ENCODE data around the gene TJP2. TPM values are rescaled to one million over a fixed set of nuclear protein-coding genes. Genes with fewer than 3 reads are reported as not detected.
A peak's percentile ranks its signal among the peaks of the same experiment; 100 is the strongest.

TJP2 gene
- total RNA-seq, 1 donor from 2014 or later = 39.6 TPM

DNA sequence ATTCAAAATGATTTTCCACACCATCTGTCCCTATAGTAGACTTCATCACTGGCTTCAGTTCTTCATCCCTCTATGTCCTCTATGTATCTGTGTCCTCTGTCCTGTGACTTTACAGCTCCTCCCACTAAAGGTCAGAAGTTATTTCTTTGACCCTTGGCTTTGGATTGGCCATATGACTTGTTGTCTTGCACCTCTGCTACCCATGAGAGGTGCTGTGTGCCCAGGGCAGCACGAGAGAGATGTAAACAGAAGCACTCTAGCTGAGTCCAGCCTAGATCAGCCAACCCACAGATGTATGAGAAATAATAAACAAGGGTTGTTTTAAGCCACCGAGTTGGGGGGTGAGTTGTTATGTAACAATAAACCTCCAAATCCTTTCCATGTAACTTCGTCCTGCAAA lies 87.6 kb downstream of the TJP2 start:
- no peak for DNase-seq (ENCODE audit: low read depth)
- H3K4me1 Mint-ChIP-seq (ENCODE audit: low read depth, unreplicated experiment) = no peaks in the 10 kb centered on the region
- FAIRE-seq = no peak
- Histone ChIP-seq H3K27me3 (ENCODE audit: insufficient read depth, low read length) (no peaks in the 10 kb centered on the region), H3K79me2 (ENCODE audit: insufficient read depth, low read length) (no peaks in the 10 kb centered on the region), H3K9ac (ENCODE audit: low read length) (no peak overlapping the region), H2AFZ (ENCODE audit: low read depth, low read length) (no peak overlapping the region), H3K4me2 (ENCODE audit: low read length) (no peak overlapping the region), H4K20me1 (ENCODE audit: insufficient read depth, low read length) (no peaks in the 10 kb centered on the region), H3K4me1 (ENCODE audit: insufficient read depth, low read length) (no peaks in the 10 kb centered on the region), H3K36me3 (ENCODE audit: insufficient read depth, low read length) (peaks cover 3% of the 10 kb centered on the region), H3K4me3 (ENCODE audit: insufficient read depth, low read depth, low read length) (no peak overlapping the region), H3K9me3 (ENCODE audit: insufficient read depth, low read depth, low read length) (no peaks in the 10 kb centered on the region), H3K27ac (ENCODE audit: low read depth, low read length) (no peak overlapping the region)
- H3K27me3 Mint-ChIP-seq (ENCODE audit: low read depth, unreplicated experiment) = peaks cover 5% of the 10 kb centered on the region
- H3K27ac Mint-ChIP-seq (ENCODE audit: unreplicated experiment) = no peak overlapping the region
- H3K9me3 Mint-ChIP-seq (ENCODE audit: unreplicated experiment) = no peaks in the 10 kb centered on the region
- H3K36me3 Mint-ChIP-seq (ENCODE audit: low read depth, unreplicated experiment) = no peaks in the 10 kb centered on the region
- no peak overlapping the region for H3K4me3 Mint-ChIP-seq (ENCODE audit: unreplicated experiment)
- TF ChIP-seq, protein P1, sequence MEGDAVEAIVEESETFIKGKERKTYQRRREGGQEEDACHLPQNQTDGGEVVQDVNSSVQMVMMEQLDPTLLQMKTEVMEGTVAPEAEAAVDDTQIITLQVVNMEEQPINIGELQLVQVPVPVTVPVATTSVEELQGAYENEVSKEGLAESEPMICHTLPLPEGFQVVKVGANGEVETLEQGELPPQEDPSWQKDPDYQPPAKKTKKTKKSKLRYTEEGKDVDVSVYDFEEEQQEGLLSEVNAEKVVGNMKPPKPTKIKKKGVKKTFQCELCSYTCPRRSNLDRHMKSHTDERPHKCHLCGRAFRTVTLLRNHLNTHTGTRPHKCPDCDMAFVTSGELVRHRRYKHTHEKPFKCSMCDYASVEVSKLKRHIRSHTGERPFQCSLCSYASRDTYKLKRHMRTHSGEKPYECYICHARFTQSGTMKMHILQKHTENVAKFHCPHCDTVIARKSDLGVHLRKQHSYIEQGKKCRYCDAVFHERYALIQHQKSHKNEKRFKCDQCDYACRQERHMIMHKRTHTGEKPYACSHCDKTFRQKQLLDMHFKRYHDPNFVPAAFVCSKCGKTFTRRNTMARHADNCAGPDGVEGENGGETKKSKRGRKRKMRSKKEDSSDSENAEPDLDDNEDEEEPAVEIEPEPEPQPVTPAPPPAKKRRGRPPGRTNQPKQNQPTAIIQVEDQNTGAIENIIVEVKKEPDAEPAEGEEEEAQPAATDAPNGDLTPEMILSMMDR (IDR thresholded peaks at IDR 0.05; ENCODE audit: insufficient read depth, low read depth, low read length) = no peak
- TF ChIP-seq EZH2 (IDR thresholded peaks at IDR 0.05; ENCODE audit: insufficient read depth, low read length) = no peak

- DNase-seq (ENCODE audit: low read depth) (no peak), FAIRE-seq (no peak)
- Mint-ChIP-seq H3K27ac (ENCODE audit: unreplicated experiment) (no peak overlapping the region), H3K4me1 (ENCODE audit: low read depth, unreplicated experiment) (no peaks in the 10 kb centered on the region), H3K4me3 (ENCODE audit: unreplicated experiment) (no peak overlapping the region), H3K9me3 (ENCODE audit: unreplicated experiment) (peaks cover 2% of the 10 kb centered on the region), H3K27me3 (ENCODE audit: low read depth, unreplicated experiment) (peaks cover 5% of the 10 kb centered on the region), H3K36me3 (ENCODE audit: low read depth, unreplicated experiment) (no peaks in the 10 kb centered on the region)
- TF ChIP-seq EZH2 (IDR thresholded peaks at IDR 0.05; ENCODE audit: insufficient read depth, low read length) = no peak
- TF ChIP-seq, protein P1 (IDR thresholded peaks at IDR 0.05; ENCODE audit: insufficient read depth, low read depth, low read length) = no peak
- Histone ChIP-seq H3K27me3 (ENCODE audit: insufficient read depth, low read length) (no peaks in the 10 kb centered on the region), H3K27ac (ENCODE audit: low read depth, low read length) (no peak overlapping the region), H3K4me2 (ENCODE audit: low read length) (no peak overlapping the region), H4K20me1 (ENCODE audit: insufficient read depth, low read length) (no peaks in the 10 kb centered on the region), H3K4me3 (ENCODE audit: insufficient read depth, low read depth, low read length) (no peak overlapping the region), H3K4me1 (ENCODE audit: insufficient read depth, low read length) (no peaks in the 10 kb centered on the region), H2AFZ (ENCODE audit: low read depth, low read length) (no peak overlapping the region), H3K9me3 (ENCODE audit: insufficient read depth, low read depth, low read length) (no peaks in the 10 kb centered on the region), H3K79me2 (ENCODE audit: insufficient read depth, low read length) (no peaks in the 10 kb centered on the region), H3K36me3 (ENCODE audit: insufficient read depth, low read length) (no peaks in the 10 kb centered on the region), H3K9ac (ENCODE audit: low read length) (no peak overlapping the region)
These were observed 90.4 kb downstream of the TJP2 start for GRCh38 chr9:69264526-69264925.

DNA sequence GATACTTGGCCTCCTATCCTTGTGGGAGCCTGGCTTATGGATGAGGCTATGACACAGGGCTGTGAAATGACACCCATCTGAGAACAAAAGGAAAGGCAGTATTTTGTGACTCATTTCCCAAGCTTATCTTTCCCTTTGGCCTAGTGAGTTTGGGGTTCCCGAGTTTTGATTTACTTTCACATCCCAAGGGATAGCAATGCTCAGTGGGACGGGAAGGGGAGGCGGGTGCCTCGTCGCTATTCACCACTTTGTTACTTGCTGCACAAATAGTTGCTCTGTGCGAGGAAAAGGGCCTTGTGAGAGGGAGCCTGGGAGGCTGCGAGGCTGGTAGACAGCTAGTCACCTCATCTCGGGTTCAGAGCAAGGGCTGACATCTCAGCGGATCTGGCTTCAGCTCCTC lies 91.8 kb downstream of the TJP2 start:
- no peak overlapping the region for H2AFZ ChIP-seq (ENCODE audit: low read depth, low read length)
- no peak overlapping the region for H3K4me2 ChIP-seq (ENCODE audit: low read length)
- H3K4me3 Mint-ChIP-seq (ENCODE audit: unreplicated experiment) = no peak overlapping the region
- H3K4me3 ChIP-seq (ENCODE audit: insufficient read depth, low read depth, low read length) = no peak overlapping the region
- H3K9me3 Mint-ChIP-seq (ENCODE audit: unreplicated experiment) = peaks cover 2% of the 10 kb centered on the region
- H3K9me3 ChIP-seq (ENCODE audit: insufficient read depth, low read depth, low read length) = no peaks in the 10 kb centered on the region
- no peak overlapping the region for H3K27ac ChIP-seq (ENCODE audit: low read depth, low read length)
- H3K79me2 ChIP-seq (ENCODE audit: insufficient read depth, low read length) = no peaks in the 10 kb centered on the region
- TF ChIP-seq, protein P1 (IDR thresholded peaks at IDR 0.05; ENCODE audit: insufficient read depth, low read depth, low read length) = no peak
- TF ChIP-seq EZH2 (IDR thresholded peaks at IDR 0.05; ENCODE audit: insufficient read depth, low read length) = no peak
- FAIRE-seq (no peak), DNase-seq (ENCODE audit: low read depth) (peak; percentile 22)
- no peaks in the 10 kb centered on the region for H3K27me3 ChIP-seq (ENCODE audit: insufficient read depth, low read length)
- H3K27me3 Mint-ChIP-seq (ENCODE audit: low read depth, unreplicated experiment) = peaks cover 5% of the 10 kb centered on the region
- no peaks in the 10 kb centered on the region for H3K36me3 Mint-ChIP-seq (ENCODE audit: low read depth, unreplicated experiment)
- H3K27ac Mint-ChIP-seq (ENCODE audit: unreplicated experiment) = no peak overlapping the region
- no peaks in the 10 kb centered on the region for H4K20me1 ChIP-seq (ENCODE audit: insufficient read depth, low read length)
- no peaks in the 10 kb centered on the region for H3K4me1 ChIP-seq (ENCODE audit: insufficient read depth, low read length)
- no peaks in the 10 kb centered on the region for H3K36me3 ChIP-seq (ENCODE audit: insufficient read depth, low read length)
- H3K4me1 Mint-ChIP-seq (ENCODE audit: low read depth, unreplicated experiment) = no peaks in the 10 kb centered on the region
- H3K9ac ChIP-seq (ENCODE audit: low read length) = no peak overlapping the region
